D721Med (cell line): Measurements from ENCODE around the gene PMEPA1.

Experiments
- DNase-seq: peaks from one replicate; pipeline ENCODE4 v3.0.0; 2011; ENCODE audit warnings: low spot score; ENCODE audit not compliant: insufficient read length
- FAIRE-seq: peaks from 2 replicates; lab custom pipeline; 2011; peaks lifted over from hg19 to GRCh38; lab: Jason Lieb, UNC
- TF ChIP-seq, protein P1 (sequence below): IDR thresholded peaks from 2 replicates; pipeline ENCODE4 v1.5.1; 2012; ENCODE audit warnings: mild to moderate bottlenecking, control low read depth; ENCODE audit not compliant: insufficient read depth; ENCODE audit errors: missing control alignments

Gene PMEPA1, protein sequence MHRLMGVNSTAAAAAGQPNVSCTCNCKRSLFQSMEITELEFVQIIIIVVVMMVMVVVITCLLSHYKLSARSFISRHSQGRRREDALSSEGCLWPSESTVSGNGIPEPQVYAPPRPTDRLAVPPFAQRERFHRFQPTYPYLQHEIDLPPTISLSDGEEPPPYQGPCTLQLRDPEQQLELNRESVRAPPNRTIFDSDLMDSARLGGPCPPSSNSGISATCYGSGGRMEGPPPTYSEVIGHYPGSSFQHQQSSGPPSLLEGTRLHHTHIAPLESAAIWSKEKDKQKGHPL

DNA sequence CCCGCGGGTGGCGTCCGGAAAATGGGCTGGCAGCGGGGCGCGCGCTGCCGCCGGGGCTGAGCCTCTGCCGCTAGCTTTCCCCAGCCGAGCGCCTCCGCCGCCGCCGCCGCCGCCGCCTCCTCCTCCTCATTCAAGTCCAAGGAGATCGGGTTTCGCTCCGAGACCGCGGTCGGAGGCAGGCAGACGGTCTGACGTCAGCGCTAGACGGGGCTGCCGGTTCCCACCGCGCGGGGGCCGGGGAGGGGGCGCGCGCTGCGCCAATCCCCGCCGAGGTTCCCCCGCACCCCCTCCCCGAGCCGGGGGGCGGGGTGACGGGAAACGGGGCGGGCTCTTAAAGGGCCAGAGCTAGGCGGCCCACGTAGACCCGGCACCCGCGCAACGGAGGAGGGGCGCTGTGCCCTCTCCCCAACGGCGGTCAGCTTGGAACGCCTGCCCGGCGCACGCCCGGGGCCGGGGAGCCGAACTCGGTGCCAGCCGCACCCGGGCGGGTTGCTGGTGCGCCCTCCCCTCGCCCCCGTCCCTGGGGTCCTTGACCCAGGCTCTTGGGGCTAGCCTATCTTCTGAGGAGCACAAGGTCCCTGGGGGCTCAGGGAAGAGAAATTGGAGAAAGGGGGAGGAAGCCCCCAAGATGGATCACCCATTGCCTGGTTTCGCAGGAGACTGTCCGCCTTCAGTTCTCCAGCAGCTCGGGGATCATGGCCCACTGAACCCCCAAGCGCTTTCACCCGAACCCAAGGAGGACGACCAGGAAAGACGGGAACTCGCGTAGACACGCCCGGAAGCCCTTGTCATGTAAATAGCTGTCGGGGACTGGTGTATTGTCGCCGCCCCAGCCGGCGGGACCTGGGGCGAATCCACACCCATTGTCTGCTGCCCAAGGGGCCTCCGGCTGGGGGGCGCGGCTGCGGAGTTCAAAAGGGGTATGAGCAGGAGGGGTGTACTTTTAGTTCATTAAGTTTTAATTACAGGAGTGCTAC, at the start of gene PMEPA1:
TSS of gene PMEPA1 (minus strand) at position 193 of the 977 bp plus-strand sequence. CDS start 433 bp downstream, outside the sequence.
- DNase-seq (peak; percentile 89), FAIRE-seq (no peak)
- TF ChIP-seq, protein P1, sequence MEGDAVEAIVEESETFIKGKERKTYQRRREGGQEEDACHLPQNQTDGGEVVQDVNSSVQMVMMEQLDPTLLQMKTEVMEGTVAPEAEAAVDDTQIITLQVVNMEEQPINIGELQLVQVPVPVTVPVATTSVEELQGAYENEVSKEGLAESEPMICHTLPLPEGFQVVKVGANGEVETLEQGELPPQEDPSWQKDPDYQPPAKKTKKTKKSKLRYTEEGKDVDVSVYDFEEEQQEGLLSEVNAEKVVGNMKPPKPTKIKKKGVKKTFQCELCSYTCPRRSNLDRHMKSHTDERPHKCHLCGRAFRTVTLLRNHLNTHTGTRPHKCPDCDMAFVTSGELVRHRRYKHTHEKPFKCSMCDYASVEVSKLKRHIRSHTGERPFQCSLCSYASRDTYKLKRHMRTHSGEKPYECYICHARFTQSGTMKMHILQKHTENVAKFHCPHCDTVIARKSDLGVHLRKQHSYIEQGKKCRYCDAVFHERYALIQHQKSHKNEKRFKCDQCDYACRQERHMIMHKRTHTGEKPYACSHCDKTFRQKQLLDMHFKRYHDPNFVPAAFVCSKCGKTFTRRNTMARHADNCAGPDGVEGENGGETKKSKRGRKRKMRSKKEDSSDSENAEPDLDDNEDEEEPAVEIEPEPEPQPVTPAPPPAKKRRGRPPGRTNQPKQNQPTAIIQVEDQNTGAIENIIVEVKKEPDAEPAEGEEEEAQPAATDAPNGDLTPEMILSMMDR, result no peak

DNA sequence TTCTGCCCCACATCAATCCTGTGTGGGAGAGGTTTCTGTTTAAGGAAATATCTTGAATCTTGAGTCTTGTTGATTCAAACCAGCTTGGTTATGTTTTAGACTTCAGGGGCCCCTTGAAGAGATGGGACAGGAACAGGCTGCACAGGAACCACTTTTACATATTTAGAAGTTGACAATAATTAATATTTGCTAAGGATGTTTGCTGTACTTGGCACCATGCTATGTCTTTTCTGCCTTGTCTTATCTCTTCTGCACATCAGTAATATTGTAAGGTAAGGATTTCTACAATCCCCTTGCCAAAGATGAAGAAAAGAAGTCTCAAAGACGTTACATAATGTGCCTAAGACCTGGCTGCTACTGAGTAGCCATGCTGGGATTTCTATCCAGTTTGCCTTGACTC, 48.0 kb upstream of the PMEPA1 start:
- TF ChIP-seq, protein P1, result no peak
- no peak for FAIRE-seq
- DNase-seq, result no peak

DNA sequence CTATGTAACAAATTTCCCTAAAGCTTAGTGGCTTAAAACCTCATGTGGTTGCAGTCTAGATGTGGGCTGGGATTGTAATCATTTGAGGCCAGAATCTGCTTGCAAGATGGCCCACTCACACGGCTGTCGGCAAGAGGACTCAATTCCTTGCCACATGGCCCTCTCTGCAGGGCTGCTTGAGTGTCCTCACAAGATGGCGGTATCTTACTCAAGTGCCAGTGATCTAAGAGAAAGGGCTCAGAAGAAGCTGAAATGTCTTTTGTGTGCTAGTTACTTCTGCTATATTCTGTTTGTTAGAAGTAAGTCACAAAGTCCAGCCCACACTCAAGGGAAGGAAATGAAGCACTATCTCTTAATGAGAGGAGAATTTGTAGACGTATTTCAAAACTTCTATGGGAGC, 47.1 kb upstream of the PMEPA1 start:
- FAIRE-seq (no peak), DNase-seq (no peak)
- TF ChIP-seq, protein P1, result no peak

DNA sequence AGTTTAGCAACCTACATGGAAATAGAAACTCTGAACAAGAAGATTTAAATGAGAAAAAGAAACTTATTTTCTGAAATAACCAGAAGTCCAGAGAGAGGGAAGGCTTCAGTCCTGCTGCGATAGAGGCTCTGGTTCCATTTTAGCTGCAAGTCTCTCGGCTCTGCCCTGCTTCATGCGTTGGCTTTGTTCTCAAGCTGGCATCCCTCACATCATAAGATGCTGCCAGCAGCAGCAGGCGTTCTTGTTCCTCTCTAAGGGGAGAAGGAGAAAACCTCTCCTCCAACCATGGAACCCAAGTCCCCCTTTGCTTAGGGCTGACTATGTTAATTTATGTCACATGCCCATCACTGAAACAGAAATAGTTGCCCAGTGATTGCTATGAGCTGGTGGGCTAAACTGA, 46.4 kb upstream of the PMEPA1 start:
- TF ChIP-seq, protein P1, result no peak
- no peak for DNase-seq
- FAIRE-seq, result no peak

DNA sequence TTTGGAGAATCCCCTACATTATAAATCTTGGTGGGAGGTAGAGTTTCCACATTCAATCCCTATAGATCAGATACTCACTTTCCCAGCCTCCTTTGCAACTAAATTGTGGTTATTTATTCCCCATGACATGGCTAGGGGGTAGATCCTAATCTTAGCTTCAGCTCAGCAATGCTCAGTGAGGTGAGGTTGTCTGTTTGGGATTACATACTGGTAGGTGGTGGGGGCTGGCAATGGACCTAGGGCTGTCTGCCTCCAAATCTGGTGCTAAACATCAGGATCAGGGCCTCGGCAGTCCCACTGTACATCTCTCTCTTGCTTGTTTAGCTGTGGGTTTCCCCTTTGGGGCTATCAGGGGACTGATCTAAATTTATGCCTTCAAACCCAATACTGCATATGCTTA, 45.8 kb upstream of the PMEPA1 start:
- TF ChIP-seq, protein P1, result no peak
- FAIRE-seq (no peak), DNase-seq (no peak)

DNA sequence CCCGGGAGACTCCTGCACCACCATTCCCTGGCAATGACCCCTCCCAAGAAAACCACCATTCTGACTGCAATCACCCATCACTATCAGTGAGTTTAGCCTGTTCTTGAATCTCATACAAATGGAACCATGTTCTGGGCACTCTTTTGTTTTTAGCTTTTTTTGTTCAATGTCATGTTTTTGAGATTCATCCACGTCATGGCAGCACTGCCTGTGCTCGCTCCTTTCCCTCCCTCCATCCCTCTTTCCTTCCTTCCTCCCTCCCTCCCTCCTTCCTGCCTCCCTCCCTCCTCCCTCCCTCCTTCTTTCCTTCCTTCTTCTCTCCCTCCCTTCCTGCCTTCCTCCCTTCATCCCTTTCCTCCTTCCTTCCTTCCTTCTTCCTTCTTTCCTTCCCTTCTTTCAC, 44.4 kb upstream of the PMEPA1 start:
- FAIRE-seq (no peak), DNase-seq (no peak)
- TF ChIP-seq, protein P1, result no peak
